T-helper 2 cell treated with Interferon-gamma antibody and Interleukin-4, amounts not matched to agents 100 ng/mL and 5 ng/mL, for 36 hours (primary cell): ENCODE measurements around the gene SHCBP1L. TPM values are rescaled to one million over a fixed set of nuclear protein-coding genes. Genes with fewer than 3 reads are reported as not detected.

ENCODE experiments used
- intact Hi-C: fragments of 100-400 bp; cut with micrococcal nuclease; formaldehyde crosslinking; loops from one replicate; pipeline ENCODE4 v1.15.1; 2023
- total RNA-seq: library from RNA; stranded (reverse); gene quantifications from 2 replicates; pipeline ENCODE4 v1.2.3, GENCODE V29; 2022

SHCBP1L gene
- total RNA-seq, 1 donor from 2014 or later, result not detected

DNA sequence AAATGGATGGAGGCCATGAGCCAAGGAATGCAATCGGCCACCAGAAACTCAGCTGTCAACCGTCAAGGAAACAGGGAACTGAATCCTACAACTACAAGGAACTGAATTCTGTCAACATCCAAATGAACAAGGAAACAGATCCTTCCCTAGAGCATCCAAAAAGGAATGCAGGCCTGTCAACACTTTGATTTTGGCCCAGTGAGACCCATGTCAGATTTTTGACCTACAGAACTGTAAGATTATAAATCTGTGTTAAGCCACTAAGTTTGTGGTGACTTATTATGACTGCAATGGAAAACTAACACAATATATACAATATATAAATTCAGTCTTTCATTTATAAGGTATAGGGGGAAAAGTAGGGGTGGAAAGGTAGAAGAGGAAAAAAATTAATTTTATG is 55.3 kb downstream of the SHCBP1L start:
- intact Hi-C loops, result no loop called here

DNA sequence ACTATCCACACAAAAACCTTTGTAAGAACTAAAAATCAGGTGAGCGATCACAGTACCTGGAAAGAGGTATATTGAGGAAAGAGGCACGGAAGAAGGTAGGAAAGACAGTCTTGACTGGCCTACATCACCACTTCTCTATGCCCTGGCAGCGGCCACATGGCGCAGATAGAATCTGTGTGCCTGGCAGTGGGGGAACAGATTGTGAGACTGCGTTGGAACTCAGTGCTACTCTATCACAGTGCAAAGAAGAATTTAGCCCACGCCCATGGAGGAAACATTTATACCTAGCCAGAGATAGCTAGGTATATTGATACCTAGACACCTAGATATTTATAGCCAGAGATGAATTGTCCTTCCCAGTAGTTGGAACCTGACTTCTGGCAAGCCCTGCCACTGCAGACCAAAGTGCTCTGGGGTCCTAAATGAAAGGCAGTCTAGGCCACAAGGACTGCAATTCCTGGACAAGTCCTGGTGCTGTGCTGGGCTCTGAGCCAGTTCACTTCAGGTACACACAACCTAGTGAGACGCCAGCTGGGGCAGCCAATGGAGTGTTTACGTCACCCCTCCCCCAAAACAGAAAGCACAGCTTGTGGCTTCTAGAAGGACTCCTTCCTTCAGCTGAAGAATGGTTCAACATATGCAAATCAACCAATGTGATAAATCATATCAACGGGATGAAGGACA is 61.9 kb downstream of the SHCBP1L start:
- intact Hi-C loops, result no loop called here

DNA sequence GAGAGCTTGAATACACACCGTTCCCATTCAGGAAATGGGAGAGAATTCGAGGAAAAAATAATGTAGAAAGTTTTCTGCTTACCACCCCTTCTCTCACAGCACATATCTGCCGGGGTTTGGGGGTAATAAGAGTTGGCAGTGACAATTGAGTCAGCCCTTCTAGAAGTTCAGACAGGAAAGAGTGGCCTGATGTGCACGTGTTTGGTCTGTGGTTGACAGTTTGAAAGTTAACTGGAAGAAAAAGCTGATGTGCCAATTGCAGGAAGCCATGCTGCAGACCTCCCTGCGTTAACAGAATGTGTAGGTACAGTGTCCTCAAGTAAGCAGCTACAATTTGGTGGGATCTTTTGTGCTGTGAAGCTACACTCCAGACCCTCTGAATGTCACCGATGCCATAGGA is 63.0 kb downstream of the SHCBP1L start:
- intact Hi-C loops, result no loop called here

DNA sequence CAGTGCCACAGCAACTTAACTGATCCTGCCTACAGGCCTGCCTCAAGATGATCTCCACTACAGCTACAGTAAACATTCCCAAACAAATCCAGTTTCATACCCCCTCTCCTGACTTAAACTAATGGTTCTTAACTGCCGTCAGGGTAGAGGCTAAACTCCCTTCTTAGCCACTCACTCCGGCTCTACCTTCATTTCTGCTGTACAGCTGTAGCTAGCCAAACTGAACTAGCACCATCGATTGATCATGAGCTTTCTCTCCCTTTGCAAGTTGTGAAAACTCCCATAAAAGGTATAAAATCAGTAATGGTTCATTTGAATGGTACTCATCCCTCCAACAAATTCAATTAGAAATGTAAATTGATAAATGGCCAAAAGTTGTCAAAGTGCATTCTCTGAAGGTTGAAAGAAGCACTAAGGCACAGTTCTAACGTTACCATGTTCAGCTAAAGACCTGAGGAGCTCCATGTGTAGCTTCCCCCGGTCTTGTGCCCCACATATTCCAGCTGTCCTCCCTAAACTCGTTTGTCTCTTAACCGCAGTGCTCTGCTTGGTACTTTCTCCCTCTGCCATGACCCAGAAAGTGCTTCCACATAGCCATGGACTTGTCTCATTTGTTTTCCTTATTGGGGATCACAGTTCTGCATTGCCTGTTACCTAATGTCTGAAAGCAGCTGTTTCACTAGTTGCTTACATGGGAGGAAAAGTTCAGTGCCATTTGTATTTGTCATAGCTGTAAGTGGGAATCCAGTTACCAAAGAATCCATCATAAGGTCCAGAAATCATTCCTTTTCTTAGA is 64.0 kb downstream of the SHCBP1L start:
- intact Hi-C loops, result no loop called here

DNA sequence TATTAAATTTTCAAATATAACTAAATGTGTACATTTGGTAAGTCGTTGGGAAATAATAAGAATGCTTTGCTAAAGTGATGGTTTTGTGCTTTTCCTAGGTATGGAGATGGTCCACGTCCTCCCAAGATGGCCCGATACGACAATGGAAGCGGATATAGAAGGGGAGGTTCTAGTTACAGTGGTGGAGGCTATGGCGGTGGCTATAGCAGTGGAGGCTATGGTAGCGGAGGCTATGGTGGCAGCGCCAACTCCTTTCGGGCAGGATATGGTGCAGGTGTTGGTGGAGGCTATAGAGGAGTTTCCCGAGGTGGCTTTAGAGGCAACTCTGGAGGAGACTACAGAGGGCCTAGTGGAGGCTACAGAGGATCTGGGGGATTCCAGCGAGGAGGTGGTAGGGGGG is 66.0 kb downstream of the SHCBP1L start:
- intact Hi-C loops, result no loop called here

DNA sequence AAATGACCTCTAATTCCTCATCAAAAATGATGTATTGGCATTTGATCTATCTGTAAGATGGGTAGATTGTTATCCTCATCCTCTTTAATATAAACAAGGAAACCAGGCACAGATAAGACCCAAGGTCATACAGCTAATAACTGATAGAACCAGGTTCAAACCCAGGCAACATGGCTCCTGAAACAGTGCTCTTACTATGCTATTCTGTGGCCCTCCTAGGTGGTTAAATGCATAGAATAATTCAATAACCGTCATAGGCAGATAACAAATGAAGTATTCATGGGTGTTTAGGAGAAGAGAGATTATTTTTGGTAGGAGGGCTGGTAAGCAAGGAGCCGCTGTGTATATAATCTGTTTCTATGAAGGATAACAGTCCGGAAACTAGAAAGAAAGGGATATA is 67.4 kb downstream of the SHCBP1L start:
- intact Hi-C loops, result no loop called here

DNA sequence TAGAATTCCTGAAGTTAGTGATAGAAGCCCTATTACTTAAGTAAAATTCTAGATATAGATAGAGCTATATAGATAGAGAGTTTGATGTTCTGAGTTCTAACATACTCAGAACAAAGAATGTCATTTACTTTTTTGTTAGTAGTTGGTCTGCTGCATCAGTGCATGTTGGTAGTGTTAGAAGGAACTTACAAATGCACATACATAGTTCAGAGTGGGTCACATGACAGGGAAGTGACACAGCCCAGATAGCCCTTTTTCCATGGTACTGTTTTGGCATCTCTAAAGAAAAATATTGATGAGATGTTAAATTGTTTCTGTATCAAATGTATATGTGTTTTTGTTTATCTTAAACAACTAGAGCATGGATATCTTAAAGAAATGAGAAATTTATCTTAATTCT is 68.1 kb downstream of the SHCBP1L start:
- intact Hi-C loops, result loop anchor here (5.0 kb wide), 1 partner anchor 38 kb away; no protein-coding TSS in a partner anchor

DNA sequence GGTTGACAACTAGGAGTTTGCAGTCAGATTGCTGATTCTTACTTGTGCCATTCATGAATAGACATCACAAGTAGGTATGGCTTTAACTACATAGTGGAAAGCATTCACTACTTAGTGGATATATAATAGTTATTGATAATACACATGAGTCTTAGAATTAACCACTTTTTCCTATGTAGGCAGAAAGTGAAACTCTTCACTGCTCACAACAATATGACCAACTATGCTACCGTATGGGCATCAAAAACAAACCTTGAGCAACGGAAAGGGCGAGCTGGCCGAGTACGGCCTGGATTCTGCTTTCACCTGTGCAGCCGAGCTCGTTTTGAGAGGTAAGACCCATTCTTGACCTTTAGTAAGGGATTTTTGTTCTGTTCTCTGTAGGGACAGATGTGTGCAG is 75.1 kb downstream of the SHCBP1L start:
- intact Hi-C loops, result no loop called here

DNA sequence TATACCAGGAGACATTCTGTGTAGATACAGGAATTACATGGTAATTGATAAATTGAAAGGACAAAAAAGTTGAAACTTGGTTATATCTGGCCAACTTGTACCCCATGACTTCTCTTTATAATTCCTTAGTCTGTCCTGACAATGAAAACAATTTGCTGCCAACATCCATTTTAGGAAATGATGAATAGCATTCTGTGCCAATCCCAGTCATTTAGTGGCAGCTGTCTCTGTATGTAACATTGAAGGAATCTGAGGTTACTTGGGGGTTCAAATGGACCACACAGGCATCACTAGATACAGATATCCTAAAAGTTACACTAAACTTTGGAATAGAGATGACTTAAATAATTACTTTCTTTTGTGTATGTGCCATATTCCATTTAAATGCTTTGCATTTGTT is 75.6 kb downstream of the SHCBP1L start:
- intact Hi-C loops, result no loop called here

DNA sequence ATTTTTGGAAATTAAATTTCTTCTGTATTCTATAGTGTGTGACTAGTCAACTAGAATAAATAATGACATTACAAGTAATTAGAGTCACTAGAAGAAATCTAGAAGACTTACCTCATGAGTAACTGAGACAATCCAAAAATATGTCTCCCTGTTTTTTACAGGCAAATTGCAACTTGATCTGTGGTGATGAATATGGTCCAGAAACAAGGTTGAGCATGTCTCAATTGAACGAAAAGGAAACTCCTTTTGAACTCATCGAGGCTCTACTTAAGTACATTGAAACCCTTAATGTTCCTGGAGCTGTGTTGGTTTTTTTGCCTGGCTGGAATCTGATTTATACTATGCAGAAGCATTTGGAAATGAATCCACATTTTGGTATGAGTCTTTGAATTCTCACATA is 77.1 kb downstream of the SHCBP1L start:
- intact Hi-C loops, result no loop called here

DNA sequence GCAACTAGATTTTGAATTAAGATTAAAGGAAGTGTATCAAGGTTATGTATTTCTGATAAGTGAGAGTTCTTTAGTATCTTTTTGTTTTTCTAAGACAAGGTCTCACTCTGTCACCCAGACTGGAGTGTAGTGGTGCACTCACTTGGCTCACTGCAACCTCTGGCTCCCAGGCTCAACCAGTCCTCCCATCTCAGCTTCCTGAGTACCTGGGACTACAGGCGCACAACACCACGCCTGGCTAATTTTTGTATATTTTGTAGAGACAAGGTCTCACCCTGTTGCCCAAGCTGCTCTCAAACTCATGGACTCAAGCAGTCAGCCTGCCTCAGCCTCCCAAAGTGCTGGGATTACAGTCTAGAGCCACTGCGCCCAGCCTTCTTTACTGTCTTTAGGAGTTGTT is 80.1 kb downstream of the SHCBP1L start:
- intact Hi-C loops, result no loop called here

DNA sequence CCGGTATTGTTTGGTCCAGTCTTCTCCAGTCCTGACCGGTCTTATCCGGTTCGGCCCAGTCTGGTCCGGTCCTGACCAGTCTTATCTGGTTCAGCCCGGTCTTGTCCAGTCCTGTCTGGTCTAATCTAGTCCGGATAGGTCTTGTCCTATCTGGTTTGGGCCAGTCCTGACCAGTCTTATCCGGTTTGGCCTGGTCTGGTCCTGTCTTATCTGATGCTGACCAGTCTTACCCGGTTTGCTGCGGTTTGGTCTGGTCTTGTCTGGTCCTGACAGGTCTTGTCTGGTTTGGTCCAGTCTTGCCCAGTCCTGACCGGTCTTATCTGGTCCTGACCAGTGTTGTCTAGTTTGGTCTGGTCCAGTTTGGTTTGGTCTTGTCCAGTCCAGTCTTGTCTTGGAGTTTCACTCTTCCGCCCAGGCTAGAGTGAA is 83.7 kb downstream of the SHCBP1L start:
- intact Hi-C loops, result no loop called here

DNA sequence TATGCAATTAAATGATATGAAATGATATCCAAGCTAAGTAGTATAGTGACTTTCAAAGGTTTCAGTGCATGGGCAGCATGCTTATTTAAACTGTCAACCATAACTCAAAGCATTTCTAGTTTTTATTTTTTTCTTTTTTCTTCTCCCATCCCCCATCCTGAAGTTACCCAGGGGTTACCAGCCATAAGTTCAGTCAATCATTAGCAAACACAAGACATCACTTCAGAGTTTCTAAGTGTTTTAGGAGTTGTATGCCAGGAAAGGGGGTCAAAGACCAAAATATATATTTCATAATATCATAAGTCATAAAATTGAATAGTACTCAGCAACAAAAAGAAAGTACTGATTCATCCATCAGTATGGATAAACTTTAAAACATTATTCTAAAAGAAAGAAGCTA is 85.1 kb downstream of the SHCBP1L start:
- intact Hi-C loops, result no loop called here

DNA sequence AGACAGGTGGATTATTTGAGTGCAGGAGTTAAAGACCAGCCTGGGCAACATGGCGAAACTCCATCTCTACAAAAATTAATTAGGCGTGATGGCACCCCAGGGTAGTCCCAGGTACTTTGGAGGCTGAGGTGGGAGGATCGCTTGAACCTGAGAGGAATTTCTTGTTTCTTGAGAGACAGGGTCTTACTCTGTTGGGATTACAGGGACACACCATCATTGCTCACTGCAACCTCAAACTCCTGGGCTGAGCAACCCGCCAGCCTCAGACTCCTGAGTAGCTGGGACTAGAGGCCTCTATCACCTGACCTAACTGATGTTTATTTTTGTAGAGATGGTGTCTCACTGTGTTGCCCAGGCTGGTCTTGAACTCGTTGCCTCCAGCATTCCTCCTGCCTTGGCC is 89.0 kb downstream of the SHCBP1L start:
- intact Hi-C loops, result no loop called here

DNA sequence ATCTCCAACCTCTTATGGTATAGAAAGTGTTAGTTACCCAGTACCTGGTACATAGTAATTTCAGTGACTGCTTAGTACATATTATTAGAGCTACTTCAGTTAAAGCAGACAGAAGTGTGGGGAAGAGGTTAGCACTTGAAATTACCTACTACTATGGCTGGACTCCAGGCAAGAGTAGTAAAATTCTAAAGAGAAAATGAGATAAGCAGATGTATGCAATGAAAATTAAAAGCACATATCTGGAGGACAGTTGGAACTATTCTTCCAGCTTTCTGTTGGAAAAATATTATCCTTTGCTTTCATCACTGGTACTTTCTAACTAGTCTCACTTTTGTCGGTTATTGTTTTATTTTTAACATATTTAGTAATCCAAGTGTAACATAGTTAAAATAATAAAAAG is 90.1 kb downstream of the SHCBP1L start:
- intact Hi-C loops, result no loop called here

DNA sequence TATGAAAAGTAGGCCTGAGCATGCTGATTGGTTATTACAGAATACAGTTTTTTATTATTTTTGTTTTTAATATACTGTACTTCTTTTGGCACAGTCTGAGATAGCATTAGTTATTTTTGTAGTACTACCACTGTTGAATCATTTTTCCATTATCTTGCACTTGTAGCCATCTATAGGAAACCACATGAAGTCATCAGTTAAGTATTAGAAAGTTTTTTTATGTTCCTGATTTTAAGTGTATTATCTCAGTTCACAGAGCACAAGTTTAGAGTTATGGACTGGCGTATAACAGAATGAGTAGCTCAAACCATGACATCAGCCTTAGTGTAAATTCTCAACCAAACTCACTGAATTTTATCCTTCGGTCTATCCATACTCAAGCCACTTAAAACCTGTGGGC is 91.0 kb downstream of the SHCBP1L start:
- intact Hi-C loops, result no loop called here

DNA sequence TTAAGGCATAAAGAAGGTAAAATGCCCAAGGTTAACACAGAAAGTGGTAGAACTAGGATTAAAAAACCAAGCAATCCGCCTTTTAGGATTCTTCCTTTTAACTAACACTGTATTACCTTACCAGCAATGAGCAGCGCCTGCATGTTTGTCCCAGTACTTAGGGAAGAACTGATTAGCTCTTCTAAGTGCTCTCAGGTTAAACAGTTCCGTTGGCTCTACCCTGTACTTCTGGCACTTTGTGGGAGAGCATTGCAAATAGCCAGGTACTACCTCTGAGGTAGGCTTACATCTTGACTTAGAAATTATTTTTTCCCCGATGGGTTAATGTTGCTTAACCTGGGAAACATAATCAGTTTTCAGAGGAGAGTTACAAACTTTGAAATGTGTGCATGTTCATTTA is 92.3 kb downstream of the SHCBP1L start:
- intact Hi-C loops, result no loop called here

DNA sequence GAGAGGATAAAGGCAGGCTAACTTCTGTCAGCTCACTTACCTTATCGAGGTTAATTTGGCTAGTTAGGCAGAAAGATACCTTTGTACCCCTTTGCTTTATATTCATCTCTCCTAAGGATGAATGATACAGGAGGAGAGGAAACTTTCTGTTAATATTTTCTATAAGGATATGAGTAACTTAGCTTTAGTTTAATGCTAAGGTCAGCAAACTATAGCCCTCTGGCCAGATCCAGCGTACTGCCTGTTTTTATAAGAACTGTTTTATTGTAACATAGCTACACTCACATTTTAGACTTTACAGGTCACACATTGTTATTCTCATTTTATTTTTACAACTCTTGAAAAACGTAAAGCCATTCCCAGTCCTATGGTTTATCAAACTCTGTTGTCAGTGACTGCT is 95.8 kb downstream of the SHCBP1L start:
- intact Hi-C loops, result no loop called here

DNA sequence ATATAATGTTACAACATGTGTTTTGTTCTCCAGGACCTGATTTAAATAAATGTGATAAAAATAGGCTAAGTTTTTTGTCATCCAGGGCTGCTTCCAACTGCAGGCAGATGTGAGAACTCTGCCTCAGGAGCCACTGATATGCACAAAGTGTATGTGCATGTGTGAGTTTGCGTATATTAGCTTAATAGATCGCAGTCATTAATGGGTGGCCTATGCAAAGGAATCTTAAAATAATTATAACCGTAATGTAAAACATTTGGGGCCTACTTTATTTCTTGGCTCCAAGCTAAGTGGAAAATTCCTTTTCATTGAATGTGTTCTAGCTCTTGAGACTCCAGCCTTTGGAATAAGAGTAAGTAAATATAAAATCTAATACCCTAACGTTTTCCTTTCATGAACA is 97.1 kb downstream of the SHCBP1L start:
- intact Hi-C loops, result no loop called here

DNA sequence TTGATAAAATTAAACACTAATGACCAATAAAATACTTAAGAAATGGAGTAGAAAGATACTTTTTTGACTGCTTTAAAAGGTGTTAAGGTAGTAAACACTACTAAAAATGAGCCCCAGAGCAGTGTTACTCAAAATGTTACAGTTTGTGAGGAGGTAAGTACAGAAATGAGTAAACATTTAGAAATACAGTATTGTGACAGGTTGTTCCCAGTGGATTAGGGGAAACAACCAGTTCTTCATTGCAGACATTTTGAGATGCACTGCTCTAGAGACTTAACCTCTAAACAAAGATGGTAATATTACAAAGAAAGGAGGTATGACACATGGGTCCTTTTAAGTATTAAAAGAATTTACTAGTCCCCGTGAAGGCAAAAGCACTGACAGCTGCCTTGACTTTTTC is 101.1 kb downstream of the SHCBP1L start:
- intact Hi-C loops, result no loop called here

DNA sequence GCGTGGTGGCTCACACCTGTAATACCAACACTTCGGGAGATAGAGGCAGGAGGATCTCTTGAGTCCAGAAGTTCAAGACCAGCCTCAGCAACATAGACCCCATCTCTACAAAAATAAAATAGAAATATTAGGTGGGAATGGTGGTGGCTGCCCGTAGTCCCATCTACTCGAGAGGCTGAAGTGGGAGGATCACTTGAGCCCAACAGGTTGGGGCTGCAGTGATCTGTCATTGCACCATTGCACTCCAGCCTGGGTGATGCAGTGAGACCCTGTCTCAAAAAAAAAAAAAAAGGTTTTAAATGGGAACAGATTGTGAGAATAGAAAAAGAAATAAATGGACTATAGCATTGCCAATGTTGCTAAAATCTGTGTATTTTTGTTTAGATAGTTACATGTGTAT is 102.6 kb downstream of the SHCBP1L start:
- intact Hi-C loops, result no loop called here
